OCI-LY1 (cell line): ENCODE data around the gene PSTPIP2.

Experiments
- H2AFZ ChIP-seq: fragments of 200-600 bp; sonication (generic), shearing (Covaris generic); 2 replicates; pipeline ENCODE4 v1.6.0; 2014; ENCODE audit warnings: antibody characterized with exemption, mild to moderate bottlenecking, low read length
- H3F3A ChIP-seq: fragments of 200-600 bp; sonication (generic), shearing (Covaris generic); 2 replicates; pipeline ENCODE4 v1.6.0; 2014; ENCODE audit warnings: mild to moderate bottlenecking, antibody characterized with exemption, low read length, moderate library complexity; ENCODE audit not compliant: insufficient read depth
- H3K27ac ChIP-seq: fragments of 200-600 bp; sonication (generic); 2 replicates; pipeline ENCODE4 v1.5.1; 2014; ENCODE audit warnings: low read length, mixed run types, mild to moderate bottlenecking, low read depth; ENCODE audit not compliant: poor library complexity, severe bottlenecking
- H3K27me3 ChIP-seq: fragments of 200-600 bp; sonication (generic); 2 replicates; pipeline ENCODE4 v1.6.0; 2014; ENCODE audit warnings: antibody characterized with exemption, mild to moderate bottlenecking, low read length, moderate library complexity; ENCODE audit not compliant: insufficient read depth
- H3K36me3 ChIP-seq: fragments of 200-600 bp; sonication (generic); 2 replicates; pipeline ENCODE4 v1.6.1; 2014; ENCODE audit warnings: mild to moderate bottlenecking, antibody characterized with exemption, low read length, moderate library complexity, mixed read lengths; ENCODE audit not compliant: insufficient read depth
- H3K4me1 ChIP-seq: fragments of 200-600 bp; sonication (generic); 2 replicates; pipeline ENCODE4 v1.5.1; 2014; ENCODE audit warnings: mild to moderate bottlenecking, low read length, moderate library complexity; ENCODE audit not compliant: insufficient read depth, severe bottlenecking
- H3K4me2 ChIP-seq: fragments of 200-600 bp; sonication (generic), shearing (Covaris generic); 2 replicates; pipeline ENCODE4 v1.6.1; 2014; ENCODE audit warnings: low read length
- H3K4me3 ChIP-seq: fragments of 200-600 bp; sonication (generic); 2 replicates; pipeline ENCODE4 v1.5.1; 2014; ENCODE audit warnings: low read length, low read depth, mild to moderate bottlenecking, mixed read lengths; ENCODE audit not compliant: poor library complexity, severe bottlenecking
- H3K79me2 ChIP-seq: fragments of 200-600 bp; shearing (Covaris generic); 2 replicates; pipeline ENCODE4 v1.6.1; 2016; ENCODE audit warnings: mixed run types, low read length, mixed read lengths; ENCODE audit not compliant: insufficient read depth
- H3K9ac ChIP-seq: fragments of 200-600 bp; sonication (generic), shearing (Covaris generic); 2 replicates; pipeline ENCODE4 v1.6.1; 2014; ENCODE audit warnings: mild to moderate bottlenecking, low read length, mixed read lengths
- H3K9me2 ChIP-seq: fragments of 200-600 bp; sonication (generic), shearing (Covaris generic); 2 replicates; pipeline ENCODE4 v1.6.1; 2014; ENCODE audit warnings: low read depth, mild to moderate bottlenecking, low read length, mixed read lengths
- H3K9me3 ChIP-seq: fragments of 200-600 bp; shearing (Covaris generic); 2 replicates; pipeline ENCODE4 v1.6.1; 2014; ENCODE audit warnings: low read length, mixed read lengths
- H4K20me1 ChIP-seq: fragments of 200-600 bp; sonication (generic), shearing (Covaris generic); 2 replicates; pipeline ENCODE4 v1.6.0; 2016; ENCODE audit warnings: mild to moderate bottlenecking, low read length; ENCODE audit not compliant: insufficient read depth
- CTCF ChIP-seq: fragments of 200-600 bp; sonication (generic), shearing (Covaris generic); IDR thresholded peaks from 2 replicates; pipeline ENCODE4 v1.5.1; 2017; ENCODE audit warnings: mild to moderate bottlenecking, antibody characterized with exemption, low read length, moderate library complexity, mixed read lengths
- EZH2 ChIP-seq: fragments of 200-600 bp; sonication (generic), shearing (Covaris generic); IDR thresholded peaks from 2 replicates; pipeline ENCODE4 v1.8.0; 2017; ENCODE audit warnings: borderline replicate concordance, mixed run types, mild to moderate bottlenecking, antibody characterized with exemption, low read length, moderate library complexity, mixed read lengths

PSTPIP2 gene

GRCh38 chr18:46080156-46080555 lies 8.1 kb upstream of the PSTPIP2 start:
- Histone ChIP-seq H3K9me2 (no peaks in the 10 kb centered on the region), H3K9me3 (no peaks in the 10 kb centered on the region), H3K79me2 (no peaks in the 10 kb centered on the region), H3K9ac (no peak overlapping the region), H3K4me3 (no peak overlapping the region), H3K4me1 (no peaks in the 10 kb centered on the region), H3K27me3 (no peaks in the 10 kb centered on the region), H4K20me1 (no peaks in the 10 kb centered on the region), H3K4me2 (no peak overlapping the region), H3K27ac (no peak overlapping the region), H3F3A (peaks cover 5% of the 10 kb centered on the region; the same call in 1 of the 2 replicates), H3K36me3 (peaks cover 78% of the 10 kb centered on the region), H2AFZ (no peak overlapping the region)
- TF ChIP-seq EZH2 (no peak), CTCF (no peak)

GRCh38 chr18:46079336-46079735 lies 7.3 kb upstream of the PSTPIP2 start:
- Histone ChIP-seq H4K20me1 (no peaks in the 10 kb centered on the region), H3K9me3 (no peaks in the 10 kb centered on the region), H3K9ac (no peak overlapping the region), H2AFZ (no peak overlapping the region), H3F3A (no peaks in the 10 kb centered on the region; the same call in 1 of the 2 replicates), H3K27me3 (no peaks in the 10 kb centered on the region), H3K4me2 (no peak overlapping the region), H3K4me1 (no peaks in the 10 kb centered on the region), H3K27ac (no peak overlapping the region), H3K79me2 (no peaks in the 10 kb centered on the region), H3K4me3 (no peak overlapping the region), H3K36me3 (peaks cover 69% of the 10 kb centered on the region), H3K9me2 (no peaks in the 10 kb centered on the region)
- no peak for TF ChIP-seq EZH2
- no peak for TF ChIP-seq CTCF

GRCh38 chr18:46073474-46074331 lies 1.6 kb upstream of the PSTPIP2 start:
- H3K27me3 ChIP-seq, result no peaks in the 10 kb centered on the region
- TF ChIP-seq CTCF (peak; percentile 63), EZH2 (no peak)
- H3K36me3 ChIP-seq, result peaks cover 15% of the 10 kb centered on the region
- H3K9me3 ChIP-seq, result no peaks in the 10 kb centered on the region
- H3K27ac ChIP-seq, result no peak overlapping the region
- H3K9me2 ChIP-seq, result no peaks in the 10 kb centered on the region
- no peaks in the 10 kb centered on the region; the same call in 1 of the 2 replicates for H3F3A ChIP-seq
- no peaks in the 10 kb centered on the region for H3K4me1 ChIP-seq
- H3K79me2 ChIP-seq, result no peaks in the 10 kb centered on the region
- H2AFZ ChIP-seq, result no peak overlapping the region
- no peaks in the 10 kb centered on the region for H4K20me1 ChIP-seq
- no peak overlapping the region for H3K9ac ChIP-seq
- H3K4me2 ChIP-seq, result no peak overlapping the region
- no peak overlapping the region for H3K4me3 ChIP-seq
